ENCODE data around the gene KDM4B.

DNA sequence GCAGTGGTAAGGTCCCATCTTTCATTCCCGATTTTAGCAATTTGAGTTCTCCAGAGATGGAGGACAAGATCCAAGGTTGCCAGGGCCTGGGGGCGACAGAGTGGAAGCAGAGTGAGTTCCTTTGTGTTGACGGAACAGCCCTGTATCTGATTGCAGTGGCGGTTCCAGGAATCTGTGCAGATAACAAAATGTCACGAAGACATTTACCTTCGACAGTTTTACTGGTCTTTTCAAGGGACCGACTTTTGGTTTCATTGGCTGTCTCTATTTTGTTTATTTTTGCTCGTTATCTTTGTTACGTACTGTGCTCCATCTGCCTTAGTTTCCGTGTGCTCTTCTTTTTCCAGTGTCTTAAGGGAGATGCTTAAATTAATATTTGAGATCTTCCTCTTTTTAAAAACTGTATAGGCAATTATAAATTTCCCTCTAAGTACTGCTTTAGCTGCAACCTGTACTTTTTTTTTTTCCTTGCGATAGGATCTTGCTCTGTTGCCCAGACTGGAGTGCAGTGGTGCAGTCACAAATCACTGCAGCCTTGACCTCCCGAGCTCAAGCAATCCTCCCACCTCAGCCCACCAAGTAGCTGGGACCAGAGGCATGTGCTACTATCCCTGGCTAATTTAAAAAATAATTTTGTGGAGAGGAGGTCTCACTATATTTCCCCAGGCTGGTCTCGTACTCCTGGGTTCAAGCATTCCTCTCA is 23.2 kb downstream of the KDM4B start:
- TF ChIP-seq, protein P1, sequence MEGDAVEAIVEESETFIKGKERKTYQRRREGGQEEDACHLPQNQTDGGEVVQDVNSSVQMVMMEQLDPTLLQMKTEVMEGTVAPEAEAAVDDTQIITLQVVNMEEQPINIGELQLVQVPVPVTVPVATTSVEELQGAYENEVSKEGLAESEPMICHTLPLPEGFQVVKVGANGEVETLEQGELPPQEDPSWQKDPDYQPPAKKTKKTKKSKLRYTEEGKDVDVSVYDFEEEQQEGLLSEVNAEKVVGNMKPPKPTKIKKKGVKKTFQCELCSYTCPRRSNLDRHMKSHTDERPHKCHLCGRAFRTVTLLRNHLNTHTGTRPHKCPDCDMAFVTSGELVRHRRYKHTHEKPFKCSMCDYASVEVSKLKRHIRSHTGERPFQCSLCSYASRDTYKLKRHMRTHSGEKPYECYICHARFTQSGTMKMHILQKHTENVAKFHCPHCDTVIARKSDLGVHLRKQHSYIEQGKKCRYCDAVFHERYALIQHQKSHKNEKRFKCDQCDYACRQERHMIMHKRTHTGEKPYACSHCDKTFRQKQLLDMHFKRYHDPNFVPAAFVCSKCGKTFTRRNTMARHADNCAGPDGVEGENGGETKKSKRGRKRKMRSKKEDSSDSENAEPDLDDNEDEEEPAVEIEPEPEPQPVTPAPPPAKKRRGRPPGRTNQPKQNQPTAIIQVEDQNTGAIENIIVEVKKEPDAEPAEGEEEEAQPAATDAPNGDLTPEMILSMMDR (IDR thresholded peaks at IDR 0.05; ENCODE audit: low read depth, low read length, poor library complexity, severe bottlenecking), result no peak
- no peak for TF ChIP-seq EZH2phosphoT487 (IDR thresholded peaks at IDR 0.05; ENCODE audit: borderline replicate concordance, low read length)
